Adipocyte (in vitro differentiated cells): Measurements from ENCODE around the gene URB1.

ENCODE experiments used
- DNase-seq: peaks from one replicate; pipeline ENCODE4 v3.0.0-alpha.2; 2015; ENCODE audit warnings: low read depth
- H3K27me3 ChIP-seq: replicated peaks from 2 replicates; pipeline ENCODE4 v1.7.0; 2013; ENCODE audit warnings: mild to moderate bottlenecking, low read length, moderate library complexity; ENCODE audit not compliant: control insufficient read depth, insufficient read depth
- H3K36me3 ChIP-seq: 2 replicates; pipeline ENCODE4 v1.7.0; 2013; ENCODE audit warnings: low read length, mild to moderate bottlenecking, moderate library complexity; ENCODE audit not compliant: control insufficient read depth, insufficient read depth, severe bottlenecking
- H3K4me1 ChIP-seq: 2 replicates; pipeline ENCODE4 v1.7.0; 2013; ENCODE audit warnings: mild to moderate bottlenecking, low read length, moderate library complexity; ENCODE audit not compliant: control insufficient read depth, insufficient read depth
- H3K4me3 ChIP-seq: 2 replicates; pipeline ENCODE4 v1.7.0; 2013; ENCODE audit warnings: mild to moderate bottlenecking, low read length, moderate library complexity
- H3K9ac ChIP-seq: 2 replicates; pipeline ENCODE4 v1.7.0; 2013; ENCODE audit warnings: mild to moderate bottlenecking, low read length, moderate library complexity
- H3K9me3 ChIP-seq: 2 replicates; pipeline ENCODE4 v1.7.0; 2013; ENCODE audit warnings: mild to moderate bottlenecking, low read length, moderate library complexity; ENCODE audit not compliant: control insufficient read depth

URB1 gene

GRCh38 chr21:32328595-32328994 lies 64.2 kb downstream of the URB1 start:
- peak overlapping the region; percentile 35 for H3K4me3 ChIP-seq
- peaks cover 25% of the 10 kb centered on the region for H3K4me1 ChIP-seq
- no peak for DNase-seq
- H3K36me3 ChIP-seq, result peaks cover 75% of the 10 kb centered on the region
- H3K27me3 ChIP-seq, result no peaks in the 10 kb centered on the region
- peak overlapping the region; percentile 57 for H3K9ac ChIP-seq
- no peaks in the 10 kb centered on the region for H3K9me3 ChIP-seq

DNA sequence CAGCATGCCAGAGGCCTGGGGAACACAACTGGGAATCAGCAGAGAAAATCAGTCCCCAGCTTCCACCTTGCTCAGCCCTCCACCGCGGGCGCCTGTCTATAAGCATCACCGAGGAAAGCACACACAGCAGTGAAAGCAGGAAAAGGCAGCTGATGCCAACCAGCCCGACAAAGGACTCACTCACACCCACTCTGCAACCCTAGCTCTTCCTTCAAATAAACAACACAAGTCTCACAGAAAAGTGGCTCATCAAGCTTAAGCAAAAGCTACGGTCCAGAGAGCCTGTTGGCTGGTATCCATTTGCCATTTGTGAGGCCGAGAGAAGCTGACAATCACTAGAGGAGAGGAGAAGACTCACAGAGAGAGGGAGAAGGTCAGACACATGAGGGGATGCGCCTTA lies 67.1 kb downstream of the URB1 start:
- no peaks in the 10 kb centered on the region for H3K27me3 ChIP-seq
- peaks cover 25% of the 10 kb centered on the region for H3K4me1 ChIP-seq
- H3K4me3 ChIP-seq, result no peak overlapping the region
- DNase-seq, result no peak
- no peak overlapping the region for H3K9ac ChIP-seq
- peaks cover 77% of the 10 kb centered on the region for H3K36me3 ChIP-seq
- H3K9me3 ChIP-seq, result no peaks in the 10 kb centered on the region

DNA sequence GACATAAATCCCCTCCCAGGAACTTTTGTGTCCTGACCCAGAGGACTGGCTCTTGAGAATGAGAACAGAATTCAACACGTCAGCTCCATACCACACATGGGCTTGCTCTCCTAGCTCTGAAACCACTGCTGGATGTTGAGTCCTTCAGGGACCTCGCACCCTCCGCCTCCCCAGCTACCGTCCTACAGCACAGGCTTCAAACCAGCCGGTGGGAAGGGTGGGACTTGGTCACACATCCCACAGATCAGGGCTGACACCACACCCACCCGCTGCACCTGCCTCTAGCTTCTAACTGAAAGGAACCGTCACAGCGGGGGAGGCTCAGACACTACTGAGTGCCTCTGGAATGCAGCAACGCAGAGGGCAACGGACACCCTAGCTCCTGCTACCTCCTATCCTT lies 70.1 kb downstream of the URB1 start:
- DNase-seq, result no peak
- Histone ChIP-seq H3K4me3 (no peak overlapping the region), H3K9ac (no peak overlapping the region), H3K9me3 (no peaks in the 10 kb centered on the region), H3K4me1 (peaks cover 7% of the 10 kb centered on the region), H3K36me3 (peaks cover 99% of the 10 kb centered on the region), H3K27me3 (no peaks in the 10 kb centered on the region)

DNA sequence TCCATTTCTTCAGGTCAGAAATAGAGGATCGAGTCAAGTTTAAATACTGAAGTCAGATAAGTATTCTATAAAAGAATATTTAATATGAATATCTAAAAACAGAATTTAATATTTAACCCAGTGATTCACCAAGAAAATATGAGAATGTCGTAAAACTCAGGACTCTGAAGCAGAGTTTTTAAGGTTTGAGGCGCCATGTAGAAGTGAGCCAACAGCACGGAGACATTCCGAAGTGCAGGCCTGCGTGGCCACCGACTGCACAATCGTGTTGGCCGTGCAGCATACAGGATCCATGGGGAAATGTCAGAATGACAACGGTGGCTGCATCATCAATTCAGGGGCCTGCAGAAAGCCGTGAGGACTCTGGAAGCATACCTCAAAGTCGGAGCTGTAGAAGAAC lies 70.7 kb downstream of the URB1 start:
- H3K9ac ChIP-seq, result no peak overlapping the region
- H3K4me3 ChIP-seq, result no peak overlapping the region
- H3K36me3 ChIP-seq, result peaks cover 100% of the 10 kb centered on the region
- H3K9me3 ChIP-seq, result no peaks in the 10 kb centered on the region
- H3K4me1 ChIP-seq, result peaks cover 7% of the 10 kb centered on the region
- DNase-seq, result no peak
- H3K27me3 ChIP-seq, result no peaks in the 10 kb centered on the region

- no peak overlapping the region for H3K4me3 ChIP-seq
These were observed 71.3 kb downstream of the URB1 start for GRCh38 chr21:32321480-32321879.

DNA sequence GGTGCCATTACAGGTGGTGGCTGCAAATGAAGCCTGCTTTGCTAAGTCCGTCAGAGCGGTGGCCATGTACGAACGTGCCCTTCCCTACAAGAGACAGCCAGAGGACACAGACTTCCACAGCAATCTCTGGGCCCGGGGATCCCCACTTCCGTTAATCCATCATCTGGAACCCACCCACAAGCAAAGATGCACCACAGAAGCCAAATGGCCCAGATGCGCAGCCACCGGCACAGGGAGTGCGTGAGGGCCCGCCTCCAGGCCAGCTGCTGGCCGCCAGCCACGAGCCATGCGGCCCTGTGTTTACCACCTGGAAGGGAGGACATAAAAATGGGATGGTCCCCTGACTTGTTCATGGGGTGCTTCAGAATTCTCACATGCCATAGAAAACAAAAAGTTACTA lies 72.1 kb downstream of the URB1 start:
- Histone ChIP-seq H3K9ac (no peak overlapping the region), H3K27me3 (no peaks in the 10 kb centered on the region), H3K4me1 (peaks cover 9% of the 10 kb centered on the region), H3K4me3 (no peak overlapping the region), H3K9me3 (no peaks in the 10 kb centered on the region), H3K36me3 (peaks cover 100% of the 10 kb centered on the region)
- no peak for DNase-seq

More at GRCh38 chr21:32321480-32321879, 71.3 kb downstream of the URB1 start:
- peaks cover 100% of the 10 kb centered on the region for H3K36me3 ChIP-seq
- peaks cover 7% of the 10 kb centered on the region for H3K4me1 ChIP-seq
- no peaks in the 10 kb centered on the region for H3K27me3 ChIP-seq
- no peak overlapping the region for H3K9ac ChIP-seq
- H3K9me3 ChIP-seq, result no peaks in the 10 kb centered on the region
- no peak for DNase-seq

DNA sequence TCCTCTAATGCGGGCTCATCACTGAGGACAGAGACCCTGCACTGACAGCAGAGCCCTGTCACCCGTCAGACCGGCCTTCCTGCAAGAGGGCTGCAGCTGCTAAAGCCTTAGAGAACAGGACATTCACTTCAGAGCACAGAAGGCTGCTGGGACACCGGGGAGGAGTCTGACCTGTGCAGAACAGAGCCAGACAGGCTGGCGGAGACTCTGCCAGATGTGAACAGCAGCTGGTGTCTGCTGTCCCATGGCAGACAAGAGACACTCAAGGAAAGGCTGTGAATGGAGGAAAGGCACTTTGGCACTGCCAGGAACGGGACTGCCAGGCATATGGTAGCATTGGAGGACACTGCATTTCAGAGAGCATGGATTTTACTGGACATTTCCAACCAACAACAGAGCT lies 72.8 kb downstream of the URB1 start:
- no peaks in the 10 kb centered on the region for H3K27me3 ChIP-seq
- peaks cover 100% of the 10 kb centered on the region for H3K36me3 ChIP-seq
- peaks cover 12% of the 10 kb centered on the region for H3K4me1 ChIP-seq
- H3K9ac ChIP-seq, result no peak overlapping the region
- DNase-seq, result no peak
- no peak overlapping the region for H3K4me3 ChIP-seq
- H3K9me3 ChIP-seq, result no peaks in the 10 kb centered on the region

- H3K27me3 ChIP-seq, result no peaks in the 10 kb centered on the region
- peaks cover 99% of the 10 kb centered on the region for H3K36me3 ChIP-seq
- no peaks in the 10 kb centered on the region for H3K9me3 ChIP-seq
- no peak overlapping the region for H3K4me3 ChIP-seq
- no peak overlapping the region for H3K9ac ChIP-seq
- H3K4me1 ChIP-seq, result peaks cover 12% of the 10 kb centered on the region
- no peak for DNase-seq
These were observed 73.8 kb downstream of the URB1 start for GRCh38 chr21:32319012-32319411.

DNA sequence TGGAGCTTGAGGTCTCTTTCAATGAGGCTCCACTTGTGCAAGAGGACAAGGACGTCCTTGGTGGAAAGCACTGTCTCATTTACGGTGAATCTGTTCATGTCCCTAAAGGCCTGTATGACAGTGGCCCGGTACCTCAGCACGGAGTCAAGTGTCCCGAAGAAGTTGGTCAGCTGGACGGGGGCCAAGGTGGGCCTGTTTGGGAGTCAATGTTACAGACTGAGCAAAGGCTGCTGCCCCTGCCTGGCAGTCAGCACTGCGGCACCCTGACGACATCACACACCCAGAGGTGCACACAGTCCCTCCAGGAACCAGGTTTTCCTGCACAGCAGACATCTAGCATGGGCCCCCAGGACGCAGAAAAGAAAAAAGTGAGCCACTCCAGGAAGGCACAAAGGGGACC lies 75.1 kb downstream of the URB1 start:
- no peak for DNase-seq
- peaks cover 12% of the 10 kb centered on the region for H3K4me1 ChIP-seq
- peak overlapping the region; percentile 28 for H3K9ac ChIP-seq
- no peak overlapping the region for H3K4me3 ChIP-seq
- no peaks in the 10 kb centered on the region for H3K27me3 ChIP-seq
- H3K9me3 ChIP-seq, result no peaks in the 10 kb centered on the region
- peaks cover 98% of the 10 kb centered on the region for H3K36me3 ChIP-seq

- Histone ChIP-seq H3K4me1 (peaks cover 12% of the 10 kb centered on the region), H3K27me3 (no peaks in the 10 kb centered on the region), H3K9ac (no peak overlapping the region), H3K9me3 (no peaks in the 10 kb centered on the region), H3K36me3 (peaks cover 98% of the 10 kb centered on the region), H3K4me3 (no peak overlapping the region)
- no peak for DNase-seq
These were observed 76.2 kb downstream of the URB1 start for GRCh38 chr21:32316361-32317215.

DNA sequence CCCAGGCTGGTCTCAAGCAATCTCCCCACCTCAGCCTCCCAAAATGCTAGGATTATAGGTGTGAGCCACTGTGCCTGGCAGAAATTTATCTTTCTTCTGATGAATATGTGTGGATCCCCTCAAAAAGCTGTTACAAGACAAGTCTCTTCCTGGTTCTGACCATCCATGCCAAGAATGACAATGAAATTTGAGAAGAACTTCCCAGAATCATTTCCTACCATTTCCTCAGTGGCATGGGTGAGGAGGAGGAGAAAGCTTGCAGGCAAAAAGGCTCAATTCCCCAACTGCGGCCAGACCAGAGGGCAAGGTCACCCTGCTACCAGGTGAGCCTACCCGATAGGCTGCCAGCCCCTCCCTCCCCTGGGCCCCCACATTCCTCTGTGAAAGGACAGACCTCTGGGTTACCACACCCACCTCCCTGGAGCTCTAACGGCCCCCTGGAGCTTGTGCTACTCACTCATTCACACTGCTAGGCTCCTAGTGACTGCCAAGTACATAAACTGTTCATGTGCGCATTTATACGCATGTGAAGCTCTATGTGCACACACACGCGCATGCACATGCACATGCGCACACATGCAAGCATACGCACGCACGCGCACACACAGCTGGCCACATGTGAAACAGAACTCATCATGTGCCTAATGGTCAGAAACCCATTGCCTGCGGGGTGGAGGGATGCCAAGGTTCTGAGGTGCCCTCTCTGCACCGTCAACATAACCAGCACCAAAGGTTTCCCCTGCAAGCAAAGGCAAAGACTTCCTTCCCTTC lies 77.1 kb downstream of the URB1 start:
- peaks cover 95% of the 10 kb centered on the region for H3K36me3 ChIP-seq
- no peaks in the 10 kb centered on the region for H3K9me3 ChIP-seq
- H3K4me3 ChIP-seq, result no peak overlapping the region
- H3K9ac ChIP-seq, result no peak overlapping the region
- peaks cover 12% of the 10 kb centered on the region for H3K4me1 ChIP-seq
- no peak for DNase-seq
- H3K27me3 ChIP-seq, result no peaks in the 10 kb centered on the region
